ENCODE measurements around the gene FTO. TPM values are rescaled to one million over a fixed set of nuclear protein-coding genes. Genes with fewer than 3 reads are reported as not detected.
A peak's percentile ranks its signal among the peaks of the same experiment; 100 is the strongest.

The FTO gene
- total RNA-seq, 1 experiment from 2014 or later, result 129 TPM

DNA sequence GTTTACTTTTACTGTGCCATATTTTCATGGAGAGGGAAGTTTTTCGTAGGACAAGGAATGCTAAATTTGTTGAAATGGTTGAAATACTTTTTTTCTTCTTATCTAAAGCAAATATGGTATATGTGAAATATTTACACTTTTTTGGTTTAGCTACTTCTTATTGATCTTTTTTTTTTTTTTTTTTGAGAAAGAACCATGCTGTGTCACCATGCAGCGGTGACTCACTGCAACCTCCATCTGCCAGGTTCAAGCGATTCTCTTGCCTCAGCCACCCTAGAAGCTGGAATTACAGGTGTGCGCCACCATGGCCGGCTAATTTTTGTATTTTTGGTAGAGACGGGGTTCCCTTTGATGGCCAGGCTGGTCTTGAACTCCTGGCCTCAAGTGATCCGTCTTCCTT is 100.5 kb downstream of the FTO start:
- H3K36me3 ChIP-seq, result no peaks in the 10 kb centered on the region
- DNase-seq, result no peak

DNA sequence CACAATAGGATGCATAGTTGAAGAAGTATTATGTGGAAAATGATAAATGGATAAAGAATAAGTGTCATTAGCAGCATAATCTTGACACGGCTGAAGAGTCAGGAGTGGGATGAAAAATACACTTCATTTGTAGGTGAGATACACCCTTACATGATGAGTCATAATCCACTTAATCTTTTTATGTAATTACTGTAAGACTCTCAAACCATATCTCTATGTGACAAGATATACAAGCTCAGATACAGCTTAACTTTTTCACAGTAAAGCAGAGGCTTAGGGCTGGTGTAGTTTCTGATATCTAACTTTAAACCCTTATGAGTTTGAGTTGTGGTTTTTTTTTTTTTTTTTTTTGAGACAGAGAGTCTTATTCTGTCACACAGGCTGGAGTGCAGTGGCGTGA is 101.2 kb downstream of the FTO start:
- Histone ChIP-seq H3K4me3 (no peak overlapping the region), H3K4me1 (no peaks in the 10 kb centered on the region), H3K27ac (no peak overlapping the region), H3K36me3 (0 out of 2 replicates have a peak, but pooled peaks cover 2% of the 10 kb centered on the region), H3K27me3 (no peaks in the 10 kb centered on the region), H3K9me3 (replicated peaks) (no peaks in the 10 kb centered on the region)
- DNase-seq, result no peak

More for the DNA sequence above, 100.5 kb downstream of the FTO start:
- H3K9me3 ChIP-seq (replicated peaks), result no peaks in the 10 kb centered on the region
- H3K27me3 ChIP-seq, result no peaks in the 10 kb centered on the region
- no peak overlapping the region for H3K27ac ChIP-seq
- no peaks in the 10 kb centered on the region for H3K4me1 ChIP-seq
- H3K4me3 ChIP-seq, result no peak overlapping the region

- Histone ChIP-seq H3K27ac (no peak overlapping the region), H3K4me3 (no peak overlapping the region), H3K4me1 (no peaks in the 10 kb centered on the region), H3K9me3 (replicated peaks) (no peaks in the 10 kb centered on the region), H3K27me3 (no peaks in the 10 kb centered on the region), H3K36me3 (peaks cover 3% of the 10 kb centered on the region; the same call in 1 of the 2 replicates)
- DNase-seq, result no peak
Measured at GRCh38 chr16:53805752-53806151, 101.8 kb downstream of the FTO start.

- Histone ChIP-seq H3K27ac (no peak overlapping the region), H3K4me1 (no peaks in the 10 kb centered on the region), H3K36me3 (peaks cover 5% of the 10 kb centered on the region; the same call in 1 of the 2 replicates), H3K4me3 (no peak overlapping the region), H3K9me3 (replicated peaks) (no peaks in the 10 kb centered on the region), H3K27me3 (no peaks in the 10 kb centered on the region)
- no peak for DNase-seq
Measured at GRCh38 chr16:53809088-53809932, 105.4 kb downstream of the FTO start.

GRCh38 chr16:53812914-53813313 is 109.0 kb downstream of the FTO start:
- Histone ChIP-seq H3K4me1 (peaks cover 15% of the 10 kb centered on the region), H3K36me3 (peaks cover 8% of the 10 kb centered on the region; the same call in 1 of the 2 replicates), H3K27me3 (no peaks in the 10 kb centered on the region), H3K9me3 (replicated peaks) (no peaks in the 10 kb centered on the region), H3K4me3 (no peak overlapping the region), H3K27ac (no peak overlapping the region)
- no peak for DNase-seq

DNA sequence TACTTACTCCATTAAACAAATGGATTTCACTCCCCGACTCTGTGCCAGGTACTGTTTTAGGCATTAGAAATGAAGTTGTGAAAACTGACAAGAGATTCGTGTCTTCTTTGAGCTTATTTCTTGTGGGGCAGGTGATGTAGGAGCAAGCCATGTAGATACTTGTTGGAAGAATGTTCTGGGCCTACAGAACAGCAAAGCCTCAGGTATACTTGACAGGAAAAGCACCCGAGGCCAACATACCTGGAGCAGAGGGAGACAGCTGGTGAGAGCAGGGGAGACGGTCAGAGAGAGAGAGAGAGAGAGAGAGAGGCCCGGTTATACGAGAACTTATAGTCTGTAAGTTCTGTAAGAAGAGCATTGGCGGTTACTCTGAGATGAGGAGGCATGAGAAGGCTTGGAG is 110.8 kb downstream of the FTO start:
- no peak overlapping the region for H3K4me3 ChIP-seq
- no peaks in the 10 kb centered on the region for H3K27me3 ChIP-seq
- peaks cover 8% of the 10 kb centered on the region; the same call in 1 of the 2 replicates for H3K36me3 ChIP-seq
- H3K27ac ChIP-seq, result no peak overlapping the region
- H3K4me1 ChIP-seq, result peaks cover 23% of the 10 kb centered on the region
- no peak for DNase-seq
- H3K9me3 ChIP-seq (replicated peaks), result no peaks in the 10 kb centered on the region

GRCh38 chr16:53816211-53816836 is 112.4 kb downstream of the FTO start:
- no peaks in the 10 kb centered on the region for H3K27me3 ChIP-seq
- no peak for DNase-seq
- no peak overlapping the region for H3K27ac ChIP-seq

DNA sequence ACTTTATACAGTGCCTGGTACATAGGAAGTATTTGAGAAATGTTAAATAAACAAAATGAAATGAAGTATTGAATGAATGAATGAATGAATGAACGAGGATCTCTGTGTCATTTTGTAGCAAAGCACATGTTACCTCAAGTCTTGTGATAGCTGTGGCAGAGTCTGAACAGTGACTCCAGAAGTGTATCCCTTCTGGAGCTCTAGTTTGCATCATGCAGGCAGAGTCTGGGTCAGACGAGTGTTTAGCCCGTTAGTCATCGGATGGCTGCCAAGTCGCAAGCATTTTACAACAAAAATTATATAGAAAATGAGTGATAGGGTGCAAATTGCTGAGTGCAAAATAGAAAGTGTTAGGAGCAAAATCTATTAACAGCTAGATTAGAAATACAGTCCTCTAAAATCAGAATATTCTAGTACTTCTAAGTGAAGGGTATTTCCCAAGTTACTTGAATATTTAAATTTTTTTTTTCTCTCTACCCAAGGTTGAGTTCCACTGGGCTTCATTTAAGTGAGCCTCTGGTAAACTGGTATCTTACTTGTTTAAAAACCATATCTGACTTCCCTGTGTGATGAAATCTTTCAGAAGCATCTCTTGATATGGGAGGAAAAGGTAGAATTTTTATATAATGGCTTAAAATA is 113.3 kb downstream of the FTO start:
- no peaks in the 10 kb centered on the region for H3K27me3 ChIP-seq
- peaks cover 3% of the 10 kb centered on the region; the same call in 1 of the 2 replicates for H3K36me3 ChIP-seq
- H3K27ac ChIP-seq, result peak overlapping the region; percentile 57
- H3K4me1 ChIP-seq, result peaks cover 34% of the 10 kb centered on the region
- H3K4me3 ChIP-seq, result no peak overlapping the region
- H3K9me3 ChIP-seq (replicated peaks), result no peaks in the 10 kb centered on the region
- DNase-seq, result peak; percentile 24 to 29

More at GRCh38 chr16:53816211-53816836, 112.4 kb downstream of the FTO start:
- H3K36me3 ChIP-seq, result peaks cover 3% of the 10 kb centered on the region; the same call in 1 of the 2 replicates
- H3K4me3 ChIP-seq, result no peak overlapping the region
- H3K9me3 ChIP-seq (replicated peaks), result no peaks in the 10 kb centered on the region
- peaks cover 25% of the 10 kb centered on the region for H3K4me1 ChIP-seq

DNA sequence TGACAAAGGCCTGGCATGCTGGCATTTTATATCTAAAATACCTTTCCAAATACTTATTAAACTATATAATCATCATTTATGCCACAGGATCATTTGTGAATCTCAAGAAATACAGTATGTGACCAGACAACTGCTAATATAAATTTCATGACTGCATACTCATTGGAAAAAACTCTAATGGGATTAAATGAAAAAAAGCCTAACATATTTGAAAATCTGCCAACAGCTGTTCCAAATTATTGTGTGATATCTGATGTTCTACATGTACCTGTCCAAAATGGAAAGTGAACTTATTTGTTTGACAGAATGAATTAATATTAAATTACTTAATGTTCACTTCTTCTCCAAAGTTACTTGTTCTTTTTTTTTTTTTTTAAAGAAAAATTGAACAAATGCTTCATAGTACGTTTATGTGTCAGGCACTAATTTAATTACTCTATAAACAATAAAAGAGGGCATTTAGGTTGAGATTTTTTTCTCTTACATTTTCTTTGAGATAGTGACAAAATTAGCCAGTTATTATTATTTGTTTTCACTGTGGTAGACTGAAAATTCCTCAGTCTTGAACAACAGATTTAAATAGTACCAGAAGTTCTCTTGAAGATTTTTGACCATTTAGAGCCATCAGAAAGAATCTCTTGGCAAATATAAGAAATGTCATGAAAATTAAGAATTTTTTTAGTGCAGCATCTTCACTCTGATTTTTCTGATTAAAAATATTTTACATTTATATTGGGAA is 114.0 kb downstream of the FTO start:
- H3K27ac ChIP-seq, result peak overlapping the region; percentile 57
- peak in 1 of 2 experiments; percentile 28 for DNase-seq

DNA sequence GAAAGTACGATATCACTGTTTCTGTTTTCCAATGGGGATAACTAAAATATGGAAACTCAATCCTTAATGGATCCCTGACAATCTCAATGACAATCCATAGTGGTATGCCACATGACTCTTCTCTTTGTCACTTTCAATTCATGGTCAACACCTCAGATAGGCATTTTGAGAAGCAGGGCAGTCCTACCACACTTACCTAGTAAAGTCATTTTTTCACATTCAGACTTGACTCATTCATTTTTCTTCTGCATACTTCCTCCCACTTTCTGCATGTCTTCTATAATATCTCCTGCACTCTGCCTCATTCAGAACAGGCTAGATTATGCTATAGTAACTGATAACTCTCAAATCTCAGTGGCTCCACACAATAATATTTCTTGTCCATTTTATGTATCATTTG is 117.5 kb downstream of the FTO start:
- Histone ChIP-seq H3K4me1 (peaks cover 44% of the 10 kb centered on the region), H3K36me3 (peaks cover 5% of the 10 kb centered on the region; the same call in 1 of the 2 replicates), H3K27me3 (no peaks in the 10 kb centered on the region), H3K4me3 (no peak overlapping the region), H3K9me3 (replicated peaks) (no peaks in the 10 kb centered on the region), H3K27ac (peak overlapping the region; percentile 8; the same call in 1 of the 2 replicates)
- no peak for DNase-seq

More for the DNA sequence above, 114.0 kb downstream of the FTO start:
- Histone ChIP-seq H3K9me3 (replicated peaks) (no peaks in the 10 kb centered on the region), H3K36me3 (peaks cover 3% of the 10 kb centered on the region; the same call in 1 of the 2 replicates), H3K4me1 (peaks cover 42% of the 10 kb centered on the region), H3K4me3 (no peak overlapping the region), H3K27me3 (no peaks in the 10 kb centered on the region)

GRCh38 chr16:53821957-53822625 is 118.1 kb downstream of the FTO start:
- H3K4me1 ChIP-seq, result peaks cover 42% of the 10 kb centered on the region
- peak; percentile 35 to 44 for DNase-seq
- no peaks in the 10 kb centered on the region for H3K9me3 ChIP-seq (replicated peaks)
- no peaks in the 10 kb centered on the region for H3K27me3 ChIP-seq
- peak overlapping the region; percentile 8; the same call in 1 of the 2 replicates for H3K27ac ChIP-seq
- no peak overlapping the region for H3K4me3 ChIP-seq
- H3K36me3 ChIP-seq, result peaks cover 6% of the 10 kb centered on the region; the same call in 1 of the 2 replicates

- peaks cover 8% of the 10 kb centered on the region; the same call in 1 of the 2 replicates for H3K36me3 ChIP-seq
- peaks cover 37% of the 10 kb centered on the region for H3K4me1 ChIP-seq
- no peak for DNase-seq
- H3K27ac ChIP-seq, result no peak overlapping the region
- no peaks in the 10 kb centered on the region for H3K9me3 ChIP-seq (replicated peaks)
- no peaks in the 10 kb centered on the region for H3K27me3 ChIP-seq
- no peak overlapping the region for H3K4me3 ChIP-seq
Measured at GRCh38 chr16:53822936-53823529, 119.1 kb downstream of the FTO start.

GRCh38 chr16:53826658-53827057 is 122.7 kb downstream of the FTO start:
- no peak overlapping the region for H3K4me3 ChIP-seq
- H3K36me3 ChIP-seq, result peaks cover 8% of the 10 kb centered on the region; the same call in 1 of the 2 replicates
- no peak overlapping the region for H3K27ac ChIP-seq
- H3K9me3 ChIP-seq (replicated peaks), result no peaks in the 10 kb centered on the region
- DNase-seq, result no peak
- no peaks in the 10 kb centered on the region for H3K27me3 ChIP-seq
- H3K4me1 ChIP-seq, result peaks cover 25% of the 10 kb centered on the region
